ENCODE data around the gene LORICRIN.

Gene LORICRIN

DNA sequence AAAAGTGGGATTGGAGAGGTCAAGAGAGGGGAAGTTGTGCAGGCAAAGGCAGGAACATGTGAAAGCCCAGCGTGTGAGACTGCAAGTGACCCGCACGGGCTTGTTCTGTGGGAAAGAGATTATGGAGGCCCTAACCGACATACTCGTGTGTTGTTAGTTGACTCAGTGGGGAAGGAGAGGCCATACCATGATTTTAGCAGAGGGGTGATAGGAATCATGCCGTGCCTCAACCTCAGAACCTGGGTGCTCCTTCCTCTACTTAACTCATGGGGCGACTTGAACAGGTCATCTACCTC, 33.9 kb downstream of the LORICRIN start:
- Histone ChIP-seq H3F3A (ENCODE audit: insufficient read depth, low read length) (no peaks in the 10 kb centered on the region), H3K4me3 (ENCODE audit: low read depth, low read length, poor library complexity, severe bottlenecking) (no peak overlapping the region), H3K9me2 (ENCODE audit: low read depth, low read length) (no peaks in the 10 kb centered on the region), H3K36me3 (ENCODE audit: insufficient read depth, low read length) (no peaks in the 10 kb centered on the region), H3K79me2 (ENCODE audit: insufficient read depth, low read length) (no peaks in the 10 kb centered on the region), H3K4me2 (ENCODE audit: low read length) (no peak overlapping the region), H3K4me1 (ENCODE audit: insufficient read depth, low read length, severe bottlenecking) (no peaks in the 10 kb centered on the region), H4K20me1 (ENCODE audit: insufficient read depth, low read length) (no peaks in the 10 kb centered on the region), H3K27ac (ENCODE audit: low read depth, low read length, poor library complexity, severe bottlenecking) (no peak overlapping the region), H3K9ac (ENCODE audit: low read length) (no peak overlapping the region), H3K9me3 (ENCODE audit: low read length) (no peaks in the 10 kb centered on the region), H2AFZ (ENCODE audit: low read length) (no peak overlapping the region), H3K27me3 (ENCODE audit: insufficient read depth, low read length) (peaks cover 6% of the 10 kb centered on the region)
- no peak for TF ChIP-seq EZH2 (IDR thresholded peaks at IDR 0.05; ENCODE audit: borderline replicate concordance, low read length)
- TF ChIP-seq, protein P1, sequence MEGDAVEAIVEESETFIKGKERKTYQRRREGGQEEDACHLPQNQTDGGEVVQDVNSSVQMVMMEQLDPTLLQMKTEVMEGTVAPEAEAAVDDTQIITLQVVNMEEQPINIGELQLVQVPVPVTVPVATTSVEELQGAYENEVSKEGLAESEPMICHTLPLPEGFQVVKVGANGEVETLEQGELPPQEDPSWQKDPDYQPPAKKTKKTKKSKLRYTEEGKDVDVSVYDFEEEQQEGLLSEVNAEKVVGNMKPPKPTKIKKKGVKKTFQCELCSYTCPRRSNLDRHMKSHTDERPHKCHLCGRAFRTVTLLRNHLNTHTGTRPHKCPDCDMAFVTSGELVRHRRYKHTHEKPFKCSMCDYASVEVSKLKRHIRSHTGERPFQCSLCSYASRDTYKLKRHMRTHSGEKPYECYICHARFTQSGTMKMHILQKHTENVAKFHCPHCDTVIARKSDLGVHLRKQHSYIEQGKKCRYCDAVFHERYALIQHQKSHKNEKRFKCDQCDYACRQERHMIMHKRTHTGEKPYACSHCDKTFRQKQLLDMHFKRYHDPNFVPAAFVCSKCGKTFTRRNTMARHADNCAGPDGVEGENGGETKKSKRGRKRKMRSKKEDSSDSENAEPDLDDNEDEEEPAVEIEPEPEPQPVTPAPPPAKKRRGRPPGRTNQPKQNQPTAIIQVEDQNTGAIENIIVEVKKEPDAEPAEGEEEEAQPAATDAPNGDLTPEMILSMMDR (IDR thresholded peaks at IDR 0.05; ENCODE audit: low read length), result no peak

DNA sequence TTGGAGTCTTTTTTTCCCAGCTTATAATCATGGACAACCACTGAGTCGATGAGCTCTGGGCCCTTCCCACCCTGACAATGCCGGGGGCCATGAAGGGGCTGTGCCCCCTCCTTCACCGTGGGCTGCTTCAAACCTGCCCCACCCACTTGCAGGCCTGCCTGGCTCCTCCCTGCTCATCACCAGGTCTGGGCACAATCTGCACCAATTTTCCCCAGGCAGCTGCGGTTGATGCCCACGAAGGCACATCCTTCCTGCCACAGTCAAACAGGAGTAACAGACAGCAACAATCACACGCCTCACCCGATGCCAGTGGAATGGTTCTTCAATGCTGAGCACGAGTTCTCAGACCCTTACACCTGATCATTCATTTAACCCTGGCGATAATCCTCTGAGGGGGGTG, 34.4 kb downstream of the LORICRIN start:
- TF ChIP-seq, protein P1 (IDR thresholded peaks at IDR 0.05; ENCODE audit: low read length), result no peak
- no peak for TF ChIP-seq EZH2 (IDR thresholded peaks at IDR 0.05; ENCODE audit: borderline replicate concordance, low read length)
- H3K4me1 ChIP-seq (ENCODE audit: insufficient read depth, low read length, severe bottlenecking), result no peaks in the 10 kb centered on the region
- no peaks in the 10 kb centered on the region for H3K9me3 ChIP-seq (ENCODE audit: low read length)
- no peak overlapping the region for H3K9ac ChIP-seq (ENCODE audit: low read length)
- no peaks in the 10 kb centered on the region for H3F3A ChIP-seq (ENCODE audit: insufficient read depth, low read length)
- H3K79me2 ChIP-seq (ENCODE audit: insufficient read depth, low read length), result no peaks in the 10 kb centered on the region
- no peak overlapping the region for H3K27ac ChIP-seq (ENCODE audit: low read depth, low read length, poor library complexity, severe bottlenecking)
- H3K4me2 ChIP-seq (ENCODE audit: low read length), result no peak overlapping the region
- no peak overlapping the region for H2AFZ ChIP-seq (ENCODE audit: low read length)
- no peaks in the 10 kb centered on the region for H3K36me3 ChIP-seq (ENCODE audit: insufficient read depth, low read length)
- H3K27me3 ChIP-seq (ENCODE audit: insufficient read depth, low read length), result peaks cover 6% of the 10 kb centered on the region
- H3K9me2 ChIP-seq (ENCODE audit: low read depth, low read length), result no peaks in the 10 kb centered on the region
- no peaks in the 10 kb centered on the region for H4K20me1 ChIP-seq (ENCODE audit: insufficient read depth, low read length)
- no peak overlapping the region for H3K4me3 ChIP-seq (ENCODE audit: low read depth, low read length, poor library complexity, severe bottlenecking)

DNA sequence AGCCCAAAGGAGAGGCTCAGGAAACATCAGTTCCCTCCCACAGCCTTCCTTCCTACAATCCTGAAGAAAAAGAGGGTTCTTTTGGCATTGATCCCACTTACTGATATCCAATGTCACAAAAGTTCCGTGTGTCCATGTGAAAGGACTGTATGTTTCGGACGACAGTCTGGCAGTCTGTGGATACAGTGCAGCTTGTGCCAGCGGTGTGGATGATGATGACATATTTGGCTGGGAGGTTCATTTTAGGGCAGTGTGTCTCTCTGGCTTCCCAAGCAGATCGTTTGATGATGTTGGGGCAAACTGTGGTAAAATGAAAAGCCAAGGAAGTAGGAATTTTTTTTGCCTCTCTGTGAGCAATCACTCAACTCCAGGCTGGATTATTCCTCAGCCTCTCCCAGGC, 42.8 kb downstream of the LORICRIN start:
- H3K36me3 ChIP-seq (ENCODE audit: insufficient read depth, low read length), result no peaks in the 10 kb centered on the region
- TF ChIP-seq EZH2 (IDR thresholded peaks at IDR 0.05; ENCODE audit: borderline replicate concordance, low read length), result no peak
- TF ChIP-seq, protein P1 (IDR thresholded peaks at IDR 0.05; ENCODE audit: low read length), result no peak
- H3K4me2 ChIP-seq (ENCODE audit: low read length), result no peak overlapping the region
- no peak overlapping the region for H2AFZ ChIP-seq (ENCODE audit: low read length)
- H3K4me3 ChIP-seq (ENCODE audit: low read depth, low read length, poor library complexity, severe bottlenecking), result no peak overlapping the region
- H3K27me3 ChIP-seq (ENCODE audit: insufficient read depth, low read length), result no peaks in the 10 kb centered on the region
- no peaks in the 10 kb centered on the region for H3K9me3 ChIP-seq (ENCODE audit: low read length)
- H3K4me1 ChIP-seq (ENCODE audit: insufficient read depth, low read length, severe bottlenecking), result no peaks in the 10 kb centered on the region
- H3K9ac ChIP-seq (ENCODE audit: low read length), result no peak overlapping the region
- no peaks in the 10 kb centered on the region for H3K79me2 ChIP-seq (ENCODE audit: insufficient read depth, low read length)
- H3K27ac ChIP-seq (ENCODE audit: low read depth, low read length, poor library complexity, severe bottlenecking), result no peak overlapping the region
- no peaks in the 10 kb centered on the region for H3K9me2 ChIP-seq (ENCODE audit: low read depth, low read length)
- H3F3A ChIP-seq (ENCODE audit: insufficient read depth, low read length), result no peaks in the 10 kb centered on the region
- no peaks in the 10 kb centered on the region for H4K20me1 ChIP-seq (ENCODE audit: insufficient read depth, low read length)

Measured in OCI-LY1 (cell line).